GM18870 (cell line): ENCODE data around the gene DCUN1D2.
"Not testable (repeated sequence)": the region's sequence is repeated elsewhere in the genome, so short reads cannot be mapped to it uniquely, and the experiment has no call there.

ENCODE experiments used
- ATAC-seq: cut with Tn5 transposase; IDR thresholded peaks from one replicate; pipeline ENCODE4 v1.9.1; 2021; ENCODE audit warnings: moderate library complexity; ENCODE audit not compliant: unreplicated experiment

DCUN1D2 gene

DNA sequence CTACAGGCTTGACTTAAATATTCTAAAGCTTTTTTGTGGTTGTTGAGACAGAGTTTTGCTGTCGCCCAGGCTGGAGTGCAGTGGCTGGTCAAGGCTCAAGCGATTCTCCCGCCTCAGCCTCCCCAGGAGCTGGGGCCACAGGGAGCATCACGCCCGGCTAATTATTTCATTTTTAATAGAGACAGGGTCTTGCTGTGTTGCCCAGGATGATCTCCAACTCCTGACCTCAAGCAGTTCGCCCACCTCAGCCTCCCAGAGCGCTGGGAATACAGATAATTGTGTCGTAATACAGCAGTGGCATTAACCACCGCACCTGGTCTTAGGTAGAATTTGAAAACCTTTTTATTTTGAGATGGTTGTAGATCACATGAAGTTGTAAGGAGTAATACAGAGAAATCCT, 1.5 kb upstream of the DCUN1D2 start:
- no peak for ATAC-seq

DNA sequence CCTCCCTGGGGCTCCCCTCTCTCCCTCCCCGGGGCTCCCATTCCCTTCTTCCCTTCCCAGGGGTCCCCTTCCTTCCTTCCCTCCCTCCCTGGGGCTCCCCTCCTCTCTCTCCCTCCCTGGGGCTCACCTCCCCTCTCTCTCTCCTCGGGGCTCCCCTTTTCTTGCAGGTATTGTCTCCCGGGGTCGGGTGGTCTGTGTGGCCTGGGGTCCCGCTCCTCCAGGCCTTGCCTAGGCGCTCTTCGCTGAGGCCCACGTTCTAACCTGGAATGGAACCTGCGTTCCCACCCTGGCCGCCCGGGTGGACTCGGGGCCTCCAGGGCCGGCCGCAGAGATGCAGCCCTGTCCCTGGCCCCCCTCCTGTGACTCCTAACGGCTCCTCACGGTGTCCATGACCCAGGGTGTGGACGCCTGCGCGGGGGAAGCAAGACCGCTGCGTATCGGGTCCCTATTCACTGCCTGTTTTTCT, 940 bp upstream of the DCUN1D2 start:
- ATAC-seq = no peak

DNA sequence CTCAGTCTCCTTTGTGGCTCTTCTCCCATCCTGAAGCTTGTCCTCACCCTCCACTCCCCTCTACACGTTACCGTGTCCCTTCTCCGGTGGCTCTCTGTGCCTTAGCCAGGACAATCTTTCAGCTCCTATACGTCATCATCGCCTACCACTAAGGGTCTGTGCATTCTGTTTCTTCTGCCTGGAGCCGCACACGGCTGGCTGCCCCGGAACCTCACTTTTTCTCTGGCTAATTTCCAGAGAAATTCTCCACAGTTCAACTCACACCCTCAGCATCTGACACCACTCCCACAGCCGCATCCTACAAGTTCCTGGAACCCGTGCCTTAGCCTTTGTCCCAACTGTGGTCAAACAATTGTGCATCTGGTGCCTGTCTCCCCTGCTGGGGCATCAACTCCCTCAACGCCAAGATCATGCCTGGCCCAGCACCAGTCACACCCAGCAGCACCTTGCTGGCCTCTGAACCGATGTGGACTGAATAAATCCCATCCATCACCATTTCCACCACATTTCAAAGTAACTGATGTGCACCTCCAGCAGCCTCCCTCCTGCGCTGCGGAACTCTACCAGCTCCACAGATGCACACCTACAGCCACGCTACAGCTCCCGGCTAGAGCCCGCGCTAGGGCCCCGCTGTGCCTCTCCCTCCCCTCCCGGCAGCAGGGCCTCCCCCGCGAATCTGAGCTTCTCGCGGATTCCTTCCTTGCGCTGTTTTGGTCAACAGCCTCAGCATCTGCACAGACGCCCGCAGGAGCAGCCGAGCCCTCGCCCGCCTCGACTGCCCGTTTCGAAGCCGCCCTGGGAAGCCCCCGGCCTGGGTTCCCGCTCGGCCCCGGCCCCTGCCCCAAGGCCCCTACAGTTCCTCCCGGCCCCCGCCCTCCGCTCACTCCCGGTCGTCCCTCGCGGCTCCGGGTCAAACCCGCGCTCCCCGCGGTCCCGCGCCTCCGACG, 689 bp downstream of the DCUN1D2 start:
- ATAC-seq = no peak

DNA sequence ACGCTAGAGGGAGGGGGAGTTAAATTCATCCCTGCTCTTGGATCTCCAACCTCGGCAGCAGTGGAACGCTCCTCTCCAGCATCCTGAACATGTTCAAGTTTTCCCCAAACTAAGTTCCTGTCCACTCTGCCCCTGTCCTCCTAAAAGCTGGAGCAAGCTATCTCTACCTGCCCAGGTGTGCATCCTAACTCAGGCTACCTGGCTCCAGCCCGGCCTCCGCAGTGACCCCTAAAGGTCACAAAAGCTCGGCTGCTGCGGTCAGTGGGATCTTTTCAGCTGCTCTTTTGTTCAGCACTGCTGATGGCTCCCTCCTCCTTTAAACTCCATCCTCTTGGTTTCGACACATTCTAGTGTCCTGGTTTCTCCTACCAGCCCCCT, 1.4 kb downstream of the DCUN1D2 start:
- no peak for ATAC-seq

DNA sequence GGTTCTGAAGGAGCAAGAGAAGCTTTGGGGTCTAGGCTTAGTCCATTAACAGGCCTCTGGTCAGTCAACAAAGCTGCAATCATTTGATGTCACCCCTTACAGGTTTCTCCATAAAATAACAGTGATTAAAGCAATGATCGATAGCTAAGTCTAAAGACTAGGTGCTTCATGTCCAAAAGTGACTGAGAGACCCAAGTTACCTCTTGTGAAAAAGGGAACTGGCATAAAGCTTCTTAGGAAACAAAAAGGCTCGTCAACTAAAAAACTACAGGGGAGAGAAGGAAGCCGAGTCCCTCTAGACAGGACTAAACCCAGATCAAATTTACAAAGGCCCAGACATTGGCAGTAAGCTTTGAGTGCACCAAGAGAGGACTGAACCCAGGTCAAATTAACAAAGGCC, 2.2 kb downstream of the DCUN1D2 start:
- ATAC-seq = no peak

DNA sequence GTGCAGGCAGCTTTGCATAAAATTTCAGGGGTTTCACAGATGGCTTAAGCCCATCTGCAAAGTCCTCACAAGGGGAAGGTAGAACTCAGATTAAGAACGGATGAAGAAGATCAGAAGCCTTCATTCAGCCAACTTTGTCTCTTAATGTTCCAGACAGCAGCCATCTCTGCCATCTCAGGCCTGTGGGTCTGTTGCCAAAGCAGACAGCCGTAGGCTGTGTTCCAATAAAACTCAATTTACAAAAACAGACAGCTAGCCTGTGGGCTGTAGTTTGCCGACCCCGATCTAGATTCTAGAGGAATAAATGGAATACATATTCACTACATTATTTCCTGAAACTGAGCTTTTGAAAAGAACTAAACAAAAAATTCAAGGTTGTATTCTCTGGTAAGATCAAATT, 3.8 kb downstream of the DCUN1D2 start:
- ATAC-seq = no peak

DNA sequence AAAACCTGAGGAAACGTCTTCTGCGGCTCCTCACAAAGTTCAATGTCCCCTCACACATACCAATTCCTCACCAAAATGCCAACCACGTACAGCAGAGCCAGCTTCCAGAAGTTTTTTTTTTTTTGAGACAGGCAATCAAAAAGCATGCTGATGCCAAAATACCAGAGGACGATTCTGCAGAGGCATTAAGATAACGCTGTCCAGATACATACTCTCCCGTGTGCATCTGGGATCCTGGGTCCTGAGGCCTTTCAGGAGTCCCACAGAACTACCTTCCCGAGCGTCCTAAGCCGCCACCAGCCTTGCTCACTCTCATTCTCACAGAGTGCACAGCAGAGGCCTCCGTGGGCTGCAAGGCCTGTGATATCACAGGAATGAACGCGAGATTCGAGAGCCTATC, 5.0 kb downstream of the DCUN1D2 start:
- no peak for ATAC-seq

DNA sequence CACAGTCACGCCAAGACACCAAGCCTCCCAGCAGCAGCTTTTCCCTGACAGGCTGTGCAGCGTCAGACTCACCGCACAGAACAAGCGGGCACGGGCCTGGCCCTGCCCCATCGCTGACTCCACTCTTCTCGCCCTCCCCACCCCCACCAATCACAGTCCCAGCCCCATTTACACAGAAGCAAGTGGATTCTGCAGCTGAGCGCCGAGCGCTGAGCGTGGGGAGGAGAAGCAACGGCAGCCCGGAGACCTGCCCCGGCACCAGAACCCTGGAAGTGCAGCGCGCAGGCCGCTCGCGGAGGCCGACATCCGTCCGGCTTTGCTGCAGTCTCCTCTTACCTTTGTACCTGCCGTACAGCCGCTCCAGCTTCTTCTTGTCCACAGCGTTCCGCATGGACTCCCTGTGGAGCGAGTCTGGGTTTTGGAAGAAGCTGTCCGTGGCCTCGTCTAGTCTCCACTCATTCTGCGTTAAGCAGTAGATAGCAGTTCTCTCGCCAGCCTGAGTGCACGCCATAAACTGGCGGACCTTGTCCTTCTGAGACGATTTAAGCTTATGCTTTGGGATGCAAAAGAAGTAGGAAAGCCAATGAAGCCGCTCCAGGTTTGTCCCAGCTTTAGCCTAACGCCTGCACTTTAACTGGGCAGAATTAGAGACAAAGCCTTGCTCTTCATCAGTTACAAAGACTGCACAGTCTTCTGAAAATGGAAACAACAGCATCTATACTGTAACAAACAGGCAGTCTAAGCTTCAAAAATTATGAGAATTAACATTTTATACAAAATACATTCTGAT, 6.8 kb downstream of the DCUN1D2 start:
- no peak for ATAC-seq

DNA sequence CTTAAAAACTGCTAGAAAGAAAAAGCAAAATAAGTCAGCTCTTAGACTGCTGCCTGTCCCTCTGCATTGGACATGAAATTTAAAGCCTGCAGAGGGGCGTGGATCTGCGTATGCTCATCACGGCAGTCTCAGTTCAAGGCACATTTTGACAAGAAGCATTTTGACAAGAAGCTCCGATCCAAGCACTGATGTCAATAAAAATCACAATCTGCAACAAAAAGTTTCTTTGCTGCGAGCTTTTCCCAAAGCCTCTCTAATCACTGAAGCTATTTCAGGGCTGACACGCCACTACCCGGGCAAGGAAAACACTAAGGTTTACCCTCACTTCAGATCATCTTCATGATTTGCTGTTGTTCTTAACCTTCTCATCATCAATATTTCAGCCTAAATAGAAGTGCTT, 7.4 kb downstream of the DCUN1D2 start:
- no peak for ATAC-seq

DNA sequence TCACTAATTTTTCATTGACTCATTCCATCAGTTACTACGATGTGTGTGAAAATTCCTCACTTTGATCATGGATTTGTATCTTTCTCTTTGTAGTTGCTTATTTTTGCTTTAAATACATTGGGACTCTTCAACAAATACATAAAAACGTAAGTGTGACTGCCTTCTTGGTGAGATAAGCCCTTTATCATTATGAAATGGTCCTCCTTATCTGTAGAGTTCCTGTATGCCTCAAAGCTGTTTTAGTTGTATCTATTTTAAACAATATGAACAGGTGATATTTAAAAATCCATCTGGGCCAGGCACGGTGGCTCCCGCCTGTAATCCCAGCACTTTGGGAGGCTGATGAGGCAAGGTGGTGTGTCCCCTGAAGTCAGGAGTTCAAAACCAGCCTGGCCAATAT, 11.3 kb downstream of the DCUN1D2 start:
- no peak for ATAC-seq

DNA sequence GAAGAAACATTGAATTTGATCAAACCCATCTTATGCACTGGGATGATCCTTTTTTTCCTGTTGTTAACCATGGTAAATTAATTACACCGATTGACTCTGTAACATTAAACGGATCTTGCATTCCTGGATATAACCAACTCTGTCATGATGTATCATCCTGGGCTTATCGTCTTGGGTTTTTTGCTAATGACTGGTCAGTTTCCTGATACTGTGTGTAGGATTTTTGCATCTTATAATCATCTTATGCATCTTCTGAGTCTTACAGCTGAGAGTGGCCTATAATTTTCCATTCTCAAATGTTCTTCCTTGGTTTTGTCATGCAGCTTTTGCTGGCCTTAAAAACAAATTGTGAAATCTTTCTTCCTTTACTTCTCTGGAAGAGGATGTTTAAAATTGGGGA, 12.8 kb downstream of the DCUN1D2 start:
- no peak for ATAC-seq

DNA sequence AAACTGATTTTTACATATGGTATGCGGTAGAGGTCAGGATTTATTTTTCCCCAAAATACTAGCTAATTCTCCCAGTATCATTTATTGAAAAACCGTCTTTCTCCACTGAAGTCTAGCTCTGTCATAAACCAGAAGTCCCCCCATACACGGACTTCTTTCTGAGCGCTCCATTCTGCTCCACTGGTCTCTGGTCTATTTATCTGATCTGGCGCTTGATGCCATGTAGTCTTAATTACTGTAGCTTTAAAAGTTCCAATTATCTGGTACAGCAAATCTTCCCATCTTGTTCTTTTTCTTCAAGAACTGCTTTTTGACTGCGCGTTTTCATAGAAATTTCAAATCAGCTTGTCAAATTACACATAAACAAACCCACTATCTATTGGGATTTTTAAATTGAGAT, 13.7 kb downstream of the DCUN1D2 start:
- no peak for ATAC-seq

DNA sequence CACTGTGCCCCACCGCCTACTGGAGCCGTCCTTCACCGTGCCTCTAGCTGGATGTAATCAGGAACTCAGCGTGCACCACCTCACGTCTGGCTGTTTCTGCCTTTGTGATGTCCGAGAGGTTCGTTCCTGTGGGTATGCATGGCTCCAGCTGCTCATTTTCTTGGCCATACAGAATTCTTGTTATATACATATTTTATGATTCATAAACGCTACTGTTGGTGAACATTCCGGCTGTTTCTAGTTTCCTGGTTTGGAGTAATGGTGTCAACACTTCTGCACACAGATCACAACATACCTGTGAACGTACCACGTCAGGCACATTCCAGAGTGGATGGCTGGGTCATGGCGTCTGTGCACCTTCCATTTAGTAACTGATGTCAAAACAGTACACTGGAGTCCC, 14.6 kb downstream of the DCUN1D2 start:
- ATAC-seq = no peak

DNA sequence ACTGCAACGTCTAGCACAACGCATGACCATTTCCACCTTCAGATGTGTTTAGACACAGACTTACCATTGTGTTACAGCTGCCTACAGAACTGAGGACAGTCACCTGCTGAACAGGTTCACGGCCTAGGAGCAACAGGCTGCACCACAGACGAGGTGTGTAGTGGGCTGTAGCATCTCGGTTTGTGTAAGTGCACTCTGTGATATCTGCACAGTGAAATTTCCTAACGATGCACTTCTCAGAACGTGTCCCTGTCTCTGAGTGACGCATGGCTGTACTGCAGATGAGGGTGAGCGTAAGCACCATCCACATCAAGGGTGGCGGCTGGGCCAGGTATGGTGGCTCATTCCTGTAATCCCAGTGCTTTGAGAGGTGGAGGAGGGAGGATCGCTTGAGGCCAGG, 15.2 kb downstream of the DCUN1D2 start:
- ATAC-seq = no peak

DNA sequence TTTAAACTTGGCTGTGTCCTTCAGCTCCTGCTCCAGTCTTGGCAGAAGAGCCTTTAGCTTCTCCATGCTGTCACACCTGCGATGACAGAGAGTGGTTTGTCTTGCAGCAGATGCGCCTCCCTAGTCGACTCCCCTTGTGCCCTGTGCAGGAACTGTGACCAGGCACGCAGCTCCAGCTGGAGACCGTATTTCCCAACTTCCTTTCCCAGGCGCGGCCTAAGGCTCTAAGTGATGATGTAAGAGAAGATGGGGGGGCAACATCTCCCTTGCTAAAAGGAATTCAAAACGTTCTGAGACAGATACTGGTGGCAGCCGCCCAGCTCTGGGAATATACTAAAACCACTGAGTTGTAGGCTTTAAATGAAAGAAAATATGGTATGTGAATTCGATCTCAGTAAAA, 16.3 kb downstream of the DCUN1D2 start:
- ATAC-seq = no peak

DNA sequence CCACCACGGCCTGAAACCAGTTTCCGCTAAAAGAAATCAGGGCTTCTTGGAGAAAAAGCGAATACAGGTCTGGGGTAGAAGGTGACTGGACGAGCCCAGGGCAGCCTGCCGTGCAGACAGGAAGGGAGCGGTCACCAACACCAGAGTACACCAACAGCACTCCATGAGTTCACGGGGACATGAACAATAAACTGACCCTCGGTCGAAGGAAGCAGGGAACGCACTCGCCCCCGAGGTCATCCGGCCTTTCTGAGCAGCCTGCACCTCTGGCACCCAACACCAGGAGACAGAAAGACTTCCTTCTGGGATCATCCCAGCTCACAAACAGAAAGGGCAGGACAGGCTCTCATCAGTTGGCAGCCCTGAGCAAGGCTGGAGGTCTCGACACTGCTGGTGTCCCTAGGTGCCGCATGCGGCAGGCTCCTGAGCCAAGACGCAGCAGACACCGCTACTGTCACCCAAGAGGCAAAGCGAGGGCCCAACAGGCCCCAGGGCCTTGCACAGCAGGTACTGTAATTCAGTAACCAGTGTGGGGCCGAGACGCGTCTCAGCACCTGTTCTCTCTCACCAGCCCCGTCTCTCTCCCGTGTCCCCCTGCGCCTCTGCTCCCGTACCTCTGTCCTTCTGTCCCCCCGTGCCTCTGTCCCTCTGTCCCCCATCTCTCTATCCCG, 18.0 kb downstream of the DCUN1D2 start:
- ATAC-seq = no peak

DNA sequence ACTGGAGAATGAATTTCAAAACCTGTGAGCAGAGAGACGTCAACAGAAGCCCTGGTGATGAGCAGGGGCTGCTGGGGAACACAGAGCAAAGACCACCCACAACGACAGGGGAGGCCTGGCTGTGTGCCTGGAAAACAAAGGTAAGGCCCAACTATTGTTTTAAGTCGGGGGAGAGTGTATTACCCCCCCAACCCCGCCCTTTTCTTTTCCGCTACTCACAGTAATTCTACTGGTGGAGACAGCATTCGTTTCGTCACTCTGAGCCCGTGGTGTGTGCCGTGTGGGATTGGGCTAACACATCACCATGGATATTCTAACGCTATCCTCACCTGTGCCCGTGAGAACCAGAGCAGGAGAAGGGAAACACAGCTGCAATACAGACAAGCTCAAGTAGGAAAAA, 18.7 kb downstream of the DCUN1D2 start:
- ATAC-seq = no peak

DNA sequence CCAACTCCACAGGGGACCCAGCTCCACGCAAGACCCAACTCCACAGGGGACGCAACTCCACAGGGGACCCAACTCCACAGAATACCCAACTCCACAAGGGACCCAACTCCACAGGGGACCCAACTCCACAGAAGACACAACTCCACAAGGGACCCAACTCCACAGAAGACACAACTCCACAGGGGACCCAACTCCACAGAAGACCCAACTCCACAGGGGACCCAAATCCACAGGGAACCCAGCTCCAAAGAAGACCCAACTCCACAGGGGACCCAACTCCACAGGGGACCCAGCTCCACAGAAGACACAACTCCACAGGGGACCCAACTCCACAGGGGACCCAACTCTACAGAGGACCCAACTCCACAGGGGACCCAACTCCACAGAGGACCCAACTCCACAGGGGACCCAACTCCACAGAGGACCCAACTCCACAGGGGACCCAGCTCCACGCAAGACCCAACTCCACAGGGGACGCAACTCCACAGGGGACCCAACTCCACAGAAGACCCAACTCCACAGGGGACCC, 19.8 kb downstream of the DCUN1D2 start:
- ATAC-seq = not testable (repeated sequence)

DNA sequence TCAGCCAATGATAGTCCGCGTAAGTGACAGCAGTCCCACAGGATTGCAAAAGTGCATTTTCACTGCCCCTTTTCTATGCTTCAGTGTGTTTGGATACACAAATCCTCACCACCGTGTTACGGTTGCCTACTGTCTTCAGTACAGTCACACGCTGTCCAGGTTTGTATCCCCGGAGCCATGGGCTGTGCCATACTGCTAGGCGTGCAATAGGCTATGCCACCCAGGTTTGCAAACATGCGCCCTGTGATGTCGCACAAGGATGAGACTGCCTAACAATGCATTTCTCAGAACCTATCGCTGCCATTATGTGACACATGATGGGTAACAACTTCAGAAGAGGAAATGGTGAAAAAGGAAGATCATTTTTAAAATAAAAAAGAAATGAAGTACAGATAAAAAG, 20.4 kb downstream of the DCUN1D2 start:
- ATAC-seq = no peak

DNA sequence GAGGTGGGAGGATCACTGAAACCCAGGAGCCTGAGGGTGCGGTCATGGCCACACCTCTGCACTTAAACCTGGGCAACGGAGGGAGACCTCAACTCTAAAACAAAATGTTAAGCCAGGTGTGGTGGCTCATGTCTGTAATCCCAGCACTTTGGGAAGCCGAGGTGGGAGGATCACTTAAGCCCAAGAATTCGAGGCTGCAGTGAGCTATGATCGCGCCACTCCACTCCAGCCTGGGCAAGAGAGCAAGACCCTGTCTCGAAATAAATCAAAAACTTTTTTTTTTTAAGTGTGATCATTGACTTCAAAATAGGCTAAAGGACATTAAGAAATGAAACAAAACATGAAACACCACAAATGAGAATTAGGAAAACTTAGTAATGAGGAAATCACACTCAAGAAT, 20.9 kb downstream of the DCUN1D2 start:
- no peak for ATAC-seq

DNA sequence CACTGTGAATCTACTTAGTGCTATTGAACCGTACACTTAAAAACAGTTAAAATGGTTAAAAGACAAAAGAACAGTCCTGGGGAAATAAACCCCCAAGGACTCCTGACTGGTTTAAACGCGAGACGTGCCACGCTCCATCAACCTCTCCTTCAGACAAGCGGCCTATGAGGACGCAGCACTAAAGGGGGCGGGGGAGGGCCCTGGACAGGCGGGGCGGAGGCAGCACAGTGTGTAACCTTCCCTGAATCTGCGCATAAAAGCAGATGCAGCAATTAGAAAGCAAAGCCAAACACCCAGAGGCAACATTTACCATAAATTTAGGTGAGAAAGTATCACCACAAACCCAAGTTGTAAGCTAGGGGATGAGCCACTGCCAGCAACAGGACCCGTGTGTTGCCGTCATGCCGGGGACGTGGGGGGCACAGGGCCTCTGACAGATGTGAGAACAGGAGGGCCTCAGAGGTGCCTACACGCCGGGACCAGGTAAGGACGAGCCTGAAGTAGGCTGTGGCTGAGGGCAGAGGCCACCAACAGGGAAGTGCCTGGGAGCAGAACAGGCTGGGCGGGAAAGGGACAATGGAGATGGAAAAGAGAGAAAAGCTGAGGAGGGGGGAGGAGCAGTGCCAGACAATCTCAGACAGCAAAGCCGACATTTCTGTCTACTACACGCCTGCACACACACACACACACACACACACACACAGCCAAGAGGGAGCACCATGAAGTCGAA, 21.9 kb downstream of the DCUN1D2 start:
- ATAC-seq = no peak
